NCI-H2196 treated with DMSO at 0.1 percent for 48 hours (cell line): ENCODE data around the gene VTN.

ENCODE experiments used
- DNase-seq: peaks from one replicate; lab custom pipeline; 2025; ENCODE audit not compliant: unreplicated experiment; lab: John Stamatoyannopoulos, UW

The VTN gene

GRCh38 chr17:28369684-28370034, 448 bp downstream of the VTN start:
- DNase-seq: no peak

- no peak for DNase-seq
Measured at GRCh38 chr17:28368915-28369683, 1.0 kb downstream of the VTN start.

GRCh38 chr17:28368306-28368831, 1.7 kb downstream of the VTN start:
- DNase-seq: no peak

GRCh38 chr17:28367641-28368305, 2.3 kb downstream of the VTN start:
- no peak for DNase-seq

- no peak for DNase-seq
Measured at GRCh38 chr17:28366605-28367004, 3.5 kb downstream of the VTN start.

- no peak for DNase-seq
Measured at GRCh38 chr17:28365487-28365886, 4.6 kb downstream of the VTN start.

- DNase-seq: no peak
Measured at GRCh38 chr17:28364665-28365363, 5.3 kb downstream of the VTN start, which contains the start of gene SEBOX. TSS of gene SEBOX (minus strand) at chr17:28365199. CDS start at chr17:28365151, 48 bp downstream.

GRCh38 chr17:28363776-28364650, 6.1 kb downstream of the VTN start:
- no peak for DNase-seq

- DNase-seq: no peak
Measured at GRCh38 chr17:28363186-28363585, 6.9 kb downstream of the VTN start.

GRCh38 chr17:28357901-28358197, 12.3 kb downstream of the VTN start:
- no peak for DNase-seq

- peak; percentile 62 for DNase-seq
Measured at GRCh38 chr17:28357061-28357900, 12.8 kb downstream of the VTN start, which contains the start of gene POLDIP2. TSS of gene POLDIP2 (minus strand) at chr17:28357527. CDS start at chr17:28357448, 79 bp downstream.

GRCh38 chr17:28350271-28350670, 19.8 kb downstream of the VTN start:
- no peak for DNase-seq

GRCh38 chr17:28348979-28349378, 21.1 kb downstream of the VTN start:
- DNase-seq: no peak

GRCh38 chr17:28347261-28347891, 22.7 kb downstream of the VTN start:
- no peak for DNase-seq

GRCh38 chr17:28346746-28347246, 23.3 kb downstream of the VTN start:
- DNase-seq: no peak

GRCh38 chr17:28346199-28346580, 23.9 kb downstream of the VTN start:
- no peak for DNase-seq

GRCh38 chr17:28345419-28346198, 24.5 kb downstream of the VTN start:
- no peak for DNase-seq

GRCh38 chr17:28344435-28344901, 25.6 kb downstream of the VTN start:
- DNase-seq: no peak
